GM23338 (cell line): ENCODE measurements around the gene WWOX.

Experiments
- CTCF ChIP-seq, 2 experiments: fragments of 200-600 bp in 1 of 2; sonication (generic) in 1 of 2; conservative IDR thresholded peaks; 2 replicates each; pipeline versions ENCODE4 v1.5.1 to v1.6.1; 2016 to 2017; ENCODE audit warnings: antibody characterized with exemption in 2 of 2, low read depth in 2 of 2, mild to moderate bottlenecking in 2 of 2, moderate library complexity in 1 of 2
- EZH2 ChIP-seq: fragments of 200-600 bp; sonication (generic); IDR thresholded peaks from one replicate; pipeline ENCODE4 v1.8.0; 2017; ENCODE audit warnings: antibody characterized with exemption, mild to moderate bottlenecking, low read depth; ENCODE audit not compliant: unreplicated experiment
- EZH2phosphoT487 ChIP-seq: fragments of 200-600 bp; sonication (generic); IDR thresholded peaks from one replicate; pipeline ENCODE4 v1.8.1; 2018; ENCODE audit warnings: antibody characterized with exemption; ENCODE audit not compliant: unreplicated experiment
- POLR2AphosphoS5 ChIP-seq: IDR thresholded peaks from 2 replicates; pipeline ENCODE4 v1.6.1; 2016; ENCODE audit warnings: antibody characterized with exemption, low read depth

GRCh38 chr16:79172976-79173500 is 1073.6 kb downstream of the WWOX start:
- TF ChIP-seq EZH2 (no peak), CTCF (conservative IDR thresholded peaks at IDR 0.05; ENCODE audit: low read depth in 2 of 2) (no peak), POLR2AphosphoS5 (no peak), EZH2phosphoT487 (no peak)
